ENCODE data around the gene DEFB112.

Gene DEFB112

GRCh38 chr6:49995278-49995677, 54.5 kb downstream of the DEFB112 start:
- no peak for DNase-seq (ENCODE audit: low spot score)

Data from putamen (tissue), 1 donor.